MM.1S (cell line): ENCODE results near the gene LRMDA.

Source experiments
- DNase-seq: peaks from one replicate; pipeline ENCODE4 v3.0.0-alpha.2; 2015
- H2AFZ ChIP-seq: fragments of 300-600 bp; sonication (generic); 2 replicates; pipeline ENCODE4 v1.6.0; 2016; ENCODE audit warnings: antibody characterized with exemption, low read length
- H3F3A ChIP-seq: fragments of 300-600 bp; sonication (generic); 2 replicates; pipeline ENCODE4 v1.6.1; 2016; ENCODE audit warnings: mild to moderate bottlenecking, antibody characterized with exemption, low read length, moderate library complexity, mixed read lengths; ENCODE audit not compliant: insufficient read depth
- H3K27ac ChIP-seq: fragments of 300-600 bp; sonication (generic); 2 replicates; pipeline ENCODE4 v1.5.1; 2016; ENCODE audit warnings: mild to moderate bottlenecking, low read length
- H3K27me3 ChIP-seq: fragments of 300-600 bp; sonication (generic); replicated peaks from 2 replicates; pipeline ENCODE4 v1.6.0; 2016; ENCODE audit warnings: low read length; ENCODE audit not compliant: insufficient read depth
- H3K36me3 ChIP-seq: fragments of 300-600 bp; sonication (generic); replicated peaks from 2 replicates; pipeline ENCODE4 v1.6.1; 2016; ENCODE audit warnings: mild to moderate bottlenecking, low read length, mixed read lengths; ENCODE audit not compliant: insufficient read depth
- H3K4me1 ChIP-seq: fragments of 300-600 bp; sonication (generic); 2 replicates; pipeline ENCODE4 v1.6.1; 2016; ENCODE audit warnings: low read length, mixed read lengths
- H3K4me2 ChIP-seq: fragments of 300-600 bp; sonication (generic); 2 replicates; pipeline ENCODE4 v1.6.0; 2016; ENCODE audit warnings: low read depth, low read length
- H3K4me3 ChIP-seq: fragments of 300-600 bp; sonication (generic); 2 replicates; pipeline ENCODE4 v1.5.1; 2016; ENCODE audit warnings: low read length, mixed read lengths
- H3K79me2 ChIP-seq: fragments of 300-600 bp; sonication (generic); 2 replicates; pipeline ENCODE4 v1.6.1; 2016; ENCODE audit warnings: mixed run types, low read length, mixed read lengths
- H3K9ac ChIP-seq: fragments of 300-600 bp; sonication (generic); 2 replicates; pipeline ENCODE4 v1.6.1; 2016; ENCODE audit warnings: low read length, mixed read lengths
- H3K9me2 ChIP-seq: fragments of 300-600 bp; sonication (generic); replicated peaks from 2 replicates; pipeline ENCODE4 v1.6.1; 2016; ENCODE audit warnings: mild to moderate bottlenecking, low read length, mixed read lengths; ENCODE audit not compliant: insufficient read depth
- H3K9me3 ChIP-seq: fragments of 300-600 bp; sonication (generic); replicated peaks from 2 replicates; pipeline ENCODE4 v1.6.1; 2016; ENCODE audit warnings: mild to moderate bottlenecking, low read length, mixed read lengths; ENCODE audit not compliant: insufficient read depth
- H4K20me1 ChIP-seq: fragments of 300-600 bp; sonication (generic); 2 replicates; pipeline ENCODE4 v1.6.1; 2016; ENCODE audit warnings: mild to moderate bottlenecking, low read length, moderate library complexity, mixed read lengths; ENCODE audit not compliant: insufficient read depth
- EZH2 ChIP-seq: fragments of 300-600 bp; sonication (generic); optimal IDR thresholded peaks from 2 replicates; pipeline ENCODE3; 2017; ENCODE audit warnings: low read depth, mild to moderate bottlenecking, antibody characterized with exemption, low read length, mixed read lengths
- EZH2phosphoT487 ChIP-seq: fragments of 300-600 bp; sonication (generic); IDR thresholded peaks from 2 replicates; pipeline ENCODE4 v1.6.1; 2018; ENCODE audit warnings: antibody characterized with exemption, low read length
- TF ChIP-seq, protein P1 (sequence below): fragments of 300-600 bp; sonication (generic); IDR thresholded peaks from 2 replicates; pipeline ENCODE4 v1.5.1; 2016; ENCODE audit warnings: antibody characterized with exemption, low read length, mixed read lengths

Gene LRMDA

DNA sequence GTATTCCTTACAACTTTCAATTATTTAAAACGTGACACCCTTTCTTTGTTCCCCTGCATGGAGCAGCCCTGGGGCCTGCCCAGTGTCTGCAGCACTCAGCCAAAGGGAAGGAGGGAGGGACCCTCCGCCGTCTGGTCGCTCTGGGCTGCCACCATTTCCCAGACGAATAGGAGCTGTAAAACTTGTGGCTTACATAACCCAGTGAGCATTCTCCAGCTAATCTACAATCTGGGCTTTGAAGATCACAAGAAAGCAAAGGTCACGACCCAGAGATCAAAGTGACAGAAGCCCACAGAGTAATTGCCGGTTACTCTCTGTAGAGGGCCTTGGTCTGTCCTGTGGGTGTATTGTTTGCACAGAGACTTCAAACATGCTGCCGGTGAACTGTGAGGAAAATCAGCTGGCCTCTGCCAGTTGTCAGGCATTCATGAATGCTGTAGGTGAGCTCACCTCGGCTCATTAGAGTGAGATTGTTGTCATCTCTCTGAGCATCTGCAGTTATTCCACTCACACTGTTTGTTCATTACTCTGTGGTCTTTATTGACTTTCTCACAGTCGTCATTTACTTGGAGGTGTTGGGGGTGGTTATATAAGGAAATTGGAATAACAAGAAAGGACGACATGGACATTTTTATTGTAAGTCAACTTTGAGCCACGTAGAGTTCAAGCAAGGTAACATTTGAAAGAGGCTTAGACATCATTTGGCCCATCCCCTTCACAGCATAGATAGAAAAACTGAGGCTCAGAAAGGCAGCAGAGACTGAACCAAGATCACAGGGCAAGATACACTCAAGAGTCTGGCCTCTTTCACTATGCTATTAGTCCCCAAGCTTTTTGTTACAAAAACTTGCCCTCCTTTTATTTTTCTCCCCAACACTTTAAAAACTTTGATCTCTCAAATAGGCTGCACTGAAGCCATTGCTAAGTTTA, 619.8 kb downstream of the LRMDA start:
- Histone ChIP-seq H3K4me2 (no peak overlapping the region), H3K27ac (no peak overlapping the region), H3K36me3 (no peaks in the 10 kb centered on the region), H3K4me1 (no peaks in the 10 kb centered on the region), H3K4me3 (no peak overlapping the region), H3F3A (no peaks in the 10 kb centered on the region), H3K9me3 (no peaks in the 10 kb centered on the region), H2AFZ (no peak overlapping the region), H3K79me2 (no peaks in the 10 kb centered on the region), H3K9ac (no peak overlapping the region), H3K27me3 (no peaks in the 10 kb centered on the region), H3K9me2 (no peaks in the 10 kb centered on the region), H4K20me1 (no peaks in the 10 kb centered on the region)
- DNase-seq: no peak
- TF ChIP-seq, protein P1, sequence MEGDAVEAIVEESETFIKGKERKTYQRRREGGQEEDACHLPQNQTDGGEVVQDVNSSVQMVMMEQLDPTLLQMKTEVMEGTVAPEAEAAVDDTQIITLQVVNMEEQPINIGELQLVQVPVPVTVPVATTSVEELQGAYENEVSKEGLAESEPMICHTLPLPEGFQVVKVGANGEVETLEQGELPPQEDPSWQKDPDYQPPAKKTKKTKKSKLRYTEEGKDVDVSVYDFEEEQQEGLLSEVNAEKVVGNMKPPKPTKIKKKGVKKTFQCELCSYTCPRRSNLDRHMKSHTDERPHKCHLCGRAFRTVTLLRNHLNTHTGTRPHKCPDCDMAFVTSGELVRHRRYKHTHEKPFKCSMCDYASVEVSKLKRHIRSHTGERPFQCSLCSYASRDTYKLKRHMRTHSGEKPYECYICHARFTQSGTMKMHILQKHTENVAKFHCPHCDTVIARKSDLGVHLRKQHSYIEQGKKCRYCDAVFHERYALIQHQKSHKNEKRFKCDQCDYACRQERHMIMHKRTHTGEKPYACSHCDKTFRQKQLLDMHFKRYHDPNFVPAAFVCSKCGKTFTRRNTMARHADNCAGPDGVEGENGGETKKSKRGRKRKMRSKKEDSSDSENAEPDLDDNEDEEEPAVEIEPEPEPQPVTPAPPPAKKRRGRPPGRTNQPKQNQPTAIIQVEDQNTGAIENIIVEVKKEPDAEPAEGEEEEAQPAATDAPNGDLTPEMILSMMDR: no peak
- TF ChIP-seq EZH2 (no peak), EZH2phosphoT487 (no peak)

DNA sequence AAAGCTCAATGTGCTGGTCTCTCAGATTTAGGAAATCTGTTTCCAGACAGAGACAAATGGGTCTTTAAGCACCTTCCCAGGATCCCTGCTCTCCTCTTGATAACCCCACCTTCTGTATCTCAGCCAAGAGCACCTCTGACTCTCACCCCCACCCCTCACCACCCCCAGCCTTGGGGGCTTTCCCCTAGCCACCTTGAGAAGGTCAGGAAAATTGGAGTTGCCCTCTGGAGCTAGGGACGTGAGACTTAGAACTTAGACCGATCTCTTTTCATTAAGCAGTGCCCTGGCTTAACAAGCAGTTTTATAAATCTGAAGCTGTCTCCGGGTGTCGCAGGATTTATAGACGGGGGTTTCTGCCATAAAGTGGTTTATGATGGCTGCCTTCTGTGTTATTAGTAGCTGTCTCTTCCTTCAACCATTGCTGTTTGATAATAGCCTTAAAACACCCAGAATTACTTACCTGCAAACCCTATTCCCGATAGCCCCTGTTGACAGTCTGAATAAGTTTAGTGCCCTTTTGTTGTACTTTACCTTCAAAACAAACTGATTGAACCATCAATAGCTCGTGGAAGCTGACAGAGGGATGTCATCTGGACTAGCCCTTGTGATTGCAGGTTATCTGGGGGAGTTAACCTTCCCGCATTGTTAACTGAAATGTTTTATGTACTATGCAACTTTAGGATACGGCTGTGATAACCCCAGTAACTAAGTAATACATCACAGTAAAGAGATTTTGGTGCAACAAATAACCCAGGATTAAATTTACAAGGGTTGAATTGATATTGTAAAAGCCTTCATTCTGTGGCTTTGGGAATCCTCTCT, 621.5 kb downstream of the LRMDA start:
- no peaks in the 10 kb centered on the region for H4K20me1 ChIP-seq
- no peaks in the 10 kb centered on the region for H3K36me3 ChIP-seq
- no peak overlapping the region for H3K27ac ChIP-seq
- H3K4me3 ChIP-seq: no peak overlapping the region
- no peaks in the 10 kb centered on the region for H3F3A ChIP-seq
- no peak overlapping the region for H3K9ac ChIP-seq
- H3K9me3 ChIP-seq: no peaks in the 10 kb centered on the region
- H3K79me2 ChIP-seq: no peaks in the 10 kb centered on the region
- TF ChIP-seq EZH2 (no peak), EZH2phosphoT487 (no peak)
- TF ChIP-seq, protein P1: no peak
- no peaks in the 10 kb centered on the region for H3K27me3 ChIP-seq
- H2AFZ ChIP-seq: no peak overlapping the region
- H3K4me2 ChIP-seq: no peak overlapping the region
- no peaks in the 10 kb centered on the region for H3K9me2 ChIP-seq
- no peaks in the 10 kb centered on the region for H3K4me1 ChIP-seq
- DNase-seq: no peak

DNA sequence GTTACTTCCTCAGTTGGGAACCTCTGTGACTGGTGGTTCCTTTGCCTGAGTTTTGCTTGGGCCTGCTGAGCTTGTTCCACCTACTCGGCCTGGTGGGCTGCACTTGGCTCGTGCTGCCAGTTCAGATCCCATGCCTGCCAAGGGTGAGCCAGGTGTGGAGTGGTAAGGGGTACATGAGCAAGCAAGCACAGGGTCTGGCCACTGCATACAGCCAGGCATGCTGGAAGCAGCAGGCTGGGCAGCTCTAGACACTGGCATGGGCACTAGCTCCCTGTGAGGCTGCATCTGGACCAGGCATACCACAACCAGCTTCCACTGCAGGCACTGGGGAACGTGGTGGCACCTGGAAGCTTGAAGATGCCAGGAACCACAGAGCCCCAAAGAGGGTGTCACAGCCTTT, 624.0 kb downstream of the LRMDA start:
- no peaks in the 10 kb centered on the region for H4K20me1 ChIP-seq
- no peaks in the 10 kb centered on the region for H3K36me3 ChIP-seq
- no peak for TF ChIP-seq EZH2
- TF ChIP-seq, protein P1: no peak
- TF ChIP-seq EZH2phosphoT487: no peak
- H3K4me2 ChIP-seq: no peak overlapping the region
- no peak overlapping the region for H3K4me3 ChIP-seq
- no peaks in the 10 kb centered on the region for H3K27me3 ChIP-seq
- no peaks in the 10 kb centered on the region for H3K79me2 ChIP-seq
- no peaks in the 10 kb centered on the region for H3K9me3 ChIP-seq
- H3K9ac ChIP-seq: no peak overlapping the region
- no peaks in the 10 kb centered on the region for H3K9me2 ChIP-seq
- no peak overlapping the region for H3K27ac ChIP-seq
- DNase-seq: no peak
- no peak overlapping the region for H2AFZ ChIP-seq
- H3K4me1 ChIP-seq: no peaks in the 10 kb centered on the region
- H3F3A ChIP-seq: no peaks in the 10 kb centered on the region
